Glutamatergic neuron (in vitro differentiated cells): ENCODE measurements around the gene DLG2. TPM values are rescaled to one million over a fixed set of nuclear protein-coding genes. Genes with fewer than 3 reads are reported as not detected.
"Not testable (repeated sequence)": the region's sequence is repeated elsewhere in the genome, so short reads cannot be mapped to it uniquely, and the experiment has no call there.

Source experiments
- DNase-seq: peaks from one replicate; pipeline ENCODE4 v3.0.0; 2022
- H3K27ac Mint-ChIP-seq: one replicate; pipeline ENCODE4 v1.8.0; 2020; ENCODE audit warnings: mild to moderate bottlenecking, mixed read lengths, inconsistent platforms; ENCODE audit not compliant: unreplicated experiment
- H3K27me3 Mint-ChIP-seq: one replicate; pipeline ENCODE4 v1.8.0; 2020; ENCODE audit warnings: mild to moderate bottlenecking, moderate library complexity, mixed read lengths, inconsistent platforms; ENCODE audit not compliant: unreplicated experiment
- H3K36me3 Mint-ChIP-seq: one replicate; pipeline ENCODE4 v1.8.0; 2020; ENCODE audit warnings: mild to moderate bottlenecking, mixed read lengths, inconsistent platforms; ENCODE audit not compliant: unreplicated experiment
- H3K4me1 Mint-ChIP-seq: one replicate; pipeline ENCODE4 v1.8.0; 2020; ENCODE audit warnings: mild to moderate bottlenecking, low read depth, mixed read lengths, inconsistent platforms; ENCODE audit not compliant: unreplicated experiment
- H3K4me3 Mint-ChIP-seq: one replicate; pipeline ENCODE4 v1.8.0; 2020; ENCODE audit warnings: mild to moderate bottlenecking, mixed read lengths, inconsistent platforms; ENCODE audit not compliant: unreplicated experiment
- H3K9me3 Mint-ChIP-seq: one replicate; pipeline ENCODE4 v1.8.0; 2020; ENCODE audit warnings: mild to moderate bottlenecking, moderate library complexity, mixed read lengths, inconsistent platforms; ENCODE audit not compliant: unreplicated experiment
- total RNA-seq: library from RNA; stranded (reverse); fragmentation: NEBNext Ultra II Directional; extraction: Animal tissue kit (Norgen Biotek cat#: 25700); gene quantifications from one replicate; pipeline ENCODE4 v1.2.1, GENCODE V29; 2021; ENCODE audit not compliant: unreplicated experiment
- TF ChIP-seq, protein P1 (sequence below): fragments of 200-600 bp; sonication (generic); IDR thresholded peaks from one replicate; pipeline ENCODE4 v1.5.0; 2021; ENCODE audit not compliant: partially characterized antibody, unreplicated experiment

DLG2 gene
- total RNA-seq, 1 donor from 2014 or later = 2.9 TPM

DNA sequence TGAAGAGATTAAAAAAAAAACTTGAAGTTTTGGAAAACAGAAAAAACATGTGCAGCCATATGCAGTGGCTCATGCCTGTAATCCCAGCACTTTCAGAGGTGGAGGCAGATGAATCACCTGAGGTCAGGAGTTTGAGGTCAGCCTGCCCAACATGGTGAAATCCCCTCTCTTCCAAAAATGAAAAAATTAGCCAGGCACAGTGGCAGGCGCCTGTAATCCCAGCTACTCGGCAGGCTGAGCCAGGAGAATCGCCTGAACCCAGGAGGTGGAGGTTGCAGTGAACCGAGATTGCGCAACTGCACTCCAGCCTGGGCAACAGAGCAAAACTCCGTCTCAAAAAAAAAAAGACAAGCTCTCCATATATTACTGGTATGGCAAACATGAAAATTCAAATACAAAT is 7.6 kb downstream of the DLG2 start:
- no peak overlapping the region for H3K27ac Mint-ChIP-seq
- H3K36me3 Mint-ChIP-seq = no peaks in the 10 kb centered on the region
- no peak for DNase-seq
- H3K4me1 Mint-ChIP-seq = no peaks in the 10 kb centered on the region
- TF ChIP-seq, protein P1, sequence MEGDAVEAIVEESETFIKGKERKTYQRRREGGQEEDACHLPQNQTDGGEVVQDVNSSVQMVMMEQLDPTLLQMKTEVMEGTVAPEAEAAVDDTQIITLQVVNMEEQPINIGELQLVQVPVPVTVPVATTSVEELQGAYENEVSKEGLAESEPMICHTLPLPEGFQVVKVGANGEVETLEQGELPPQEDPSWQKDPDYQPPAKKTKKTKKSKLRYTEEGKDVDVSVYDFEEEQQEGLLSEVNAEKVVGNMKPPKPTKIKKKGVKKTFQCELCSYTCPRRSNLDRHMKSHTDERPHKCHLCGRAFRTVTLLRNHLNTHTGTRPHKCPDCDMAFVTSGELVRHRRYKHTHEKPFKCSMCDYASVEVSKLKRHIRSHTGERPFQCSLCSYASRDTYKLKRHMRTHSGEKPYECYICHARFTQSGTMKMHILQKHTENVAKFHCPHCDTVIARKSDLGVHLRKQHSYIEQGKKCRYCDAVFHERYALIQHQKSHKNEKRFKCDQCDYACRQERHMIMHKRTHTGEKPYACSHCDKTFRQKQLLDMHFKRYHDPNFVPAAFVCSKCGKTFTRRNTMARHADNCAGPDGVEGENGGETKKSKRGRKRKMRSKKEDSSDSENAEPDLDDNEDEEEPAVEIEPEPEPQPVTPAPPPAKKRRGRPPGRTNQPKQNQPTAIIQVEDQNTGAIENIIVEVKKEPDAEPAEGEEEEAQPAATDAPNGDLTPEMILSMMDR = no peak
- H3K9me3 Mint-ChIP-seq = no peaks in the 10 kb centered on the region
- no peak overlapping the region for H3K4me3 Mint-ChIP-seq
- no peaks in the 10 kb centered on the region for H3K27me3 Mint-ChIP-seq

DNA sequence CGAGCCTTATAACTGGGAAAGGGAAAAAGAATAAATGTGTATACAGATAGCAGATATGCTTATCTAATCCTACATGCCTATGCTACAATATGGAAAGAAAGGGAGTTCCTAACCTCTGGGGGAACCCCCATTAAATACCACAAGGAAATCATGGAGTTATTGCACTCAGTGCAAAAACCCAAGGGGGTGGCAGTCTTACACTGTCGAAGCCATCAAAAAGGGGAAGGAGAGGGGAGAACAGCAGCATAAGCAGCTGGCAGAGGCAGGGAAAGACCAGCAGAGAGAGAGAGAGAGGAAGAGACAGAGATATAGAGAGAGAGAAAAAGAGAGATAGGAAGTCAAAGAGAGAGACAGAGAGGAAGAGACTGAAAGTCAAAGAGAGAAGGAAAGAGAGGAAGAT is 15.5 kb downstream of the DLG2 start:
- H3K27ac Mint-ChIP-seq, H3K36me3 Mint-ChIP-seq, H3K4me3 Mint-ChIP-seq, H3K27me3 Mint-ChIP-seq, H3K4me1 Mint-ChIP-seq, H3K9me3 Mint-ChIP-seq, DNase-seq: not testable (repeated sequence)

DNA sequence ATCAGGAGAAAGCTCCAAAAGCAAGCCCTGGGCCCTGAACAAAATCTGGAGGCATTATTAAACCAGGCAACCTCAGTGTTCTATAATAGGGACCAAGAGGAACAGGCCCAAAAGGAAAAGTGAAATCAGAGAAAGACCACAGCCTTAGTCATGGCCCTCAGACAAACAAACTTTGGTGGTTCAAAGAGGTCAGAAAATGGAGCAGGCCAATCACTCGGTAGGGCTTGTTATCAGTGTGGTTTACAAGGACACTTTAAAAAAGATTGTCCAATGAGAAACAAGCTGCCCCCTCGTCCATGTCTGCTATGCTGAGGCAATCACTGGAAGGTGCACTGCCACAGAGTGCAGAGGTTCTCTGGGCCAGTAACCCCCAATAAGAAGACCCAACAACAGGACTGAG is 17.9 kb downstream of the DLG2 start:
- not testable (repeated sequence) for H3K4me1 Mint-ChIP-seq, H3K27ac Mint-ChIP-seq, H3K9me3 Mint-ChIP-seq, DNase-seq, H3K36me3 Mint-ChIP-seq, H3K4me3 Mint-ChIP-seq, H3K27me3 Mint-ChIP-seq

DNA sequence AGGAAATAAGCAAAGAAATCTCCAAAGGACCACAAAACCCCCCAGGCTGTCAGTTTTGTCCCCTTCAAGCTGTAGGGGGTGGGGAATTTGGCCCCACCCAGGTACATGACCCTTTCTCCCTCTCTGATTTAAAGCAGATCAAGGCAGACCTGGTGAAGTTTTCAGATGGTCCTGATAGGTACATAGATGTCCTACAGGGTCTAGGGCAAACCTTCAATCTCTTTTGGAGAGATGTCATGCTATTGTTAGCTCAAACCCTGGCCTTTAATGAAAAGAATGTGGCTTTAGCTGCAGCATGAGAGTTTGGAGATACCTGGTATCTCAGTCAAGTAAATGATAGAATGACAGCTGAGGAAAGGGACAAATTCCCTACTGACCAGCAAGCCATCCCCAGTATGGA is 18.5 kb downstream of the DLG2 start:
- H3K4me1 Mint-ChIP-seq, DNase-seq, H3K36me3 Mint-ChIP-seq, H3K27ac Mint-ChIP-seq, H3K27me3 Mint-ChIP-seq, H3K4me3 Mint-ChIP-seq, H3K9me3 Mint-ChIP-seq: not testable (repeated sequence)

DNA sequence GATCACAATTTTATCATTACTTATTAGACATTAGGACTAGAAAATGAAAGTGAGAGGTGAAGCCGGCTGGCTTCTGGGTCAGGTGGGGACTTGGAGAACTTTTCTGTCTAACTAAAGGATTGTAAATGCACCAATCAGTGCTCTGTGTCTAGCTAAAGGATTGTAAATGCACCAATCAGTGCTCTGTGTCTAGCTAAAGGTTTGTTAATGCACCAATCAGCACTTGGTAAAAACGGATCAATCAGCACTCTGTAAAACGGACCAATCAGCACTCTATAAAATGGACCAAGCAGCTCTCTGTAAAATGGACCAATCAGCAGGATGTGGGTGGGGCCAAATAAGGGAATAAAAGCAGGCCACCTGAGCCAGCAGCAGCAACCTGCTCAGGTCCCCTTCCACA is 20.9 kb downstream of the DLG2 start:
- H3K4me1 Mint-ChIP-seq, H3K9me3 Mint-ChIP-seq, H3K27me3 Mint-ChIP-seq, H3K27ac Mint-ChIP-seq, H3K4me3 Mint-ChIP-seq, DNase-seq, H3K36me3 Mint-ChIP-seq: not testable (repeated sequence)

- TF ChIP-seq, protein P1 = no peak
- no peaks in the 10 kb centered on the region for H3K36me3 Mint-ChIP-seq
- DNase-seq = no peak
- no peak overlapping the region for H3K4me3 Mint-ChIP-seq
- H3K27me3 Mint-ChIP-seq = no peaks in the 10 kb centered on the region
- no peaks in the 10 kb centered on the region for H3K9me3 Mint-ChIP-seq
- H3K27ac Mint-ChIP-seq = no peak overlapping the region
- no peaks in the 10 kb centered on the region for H3K4me1 Mint-ChIP-seq
These were observed 23.9 kb downstream of the DLG2 start for GRCh38 chr11:85603220-85603619.

DNA sequence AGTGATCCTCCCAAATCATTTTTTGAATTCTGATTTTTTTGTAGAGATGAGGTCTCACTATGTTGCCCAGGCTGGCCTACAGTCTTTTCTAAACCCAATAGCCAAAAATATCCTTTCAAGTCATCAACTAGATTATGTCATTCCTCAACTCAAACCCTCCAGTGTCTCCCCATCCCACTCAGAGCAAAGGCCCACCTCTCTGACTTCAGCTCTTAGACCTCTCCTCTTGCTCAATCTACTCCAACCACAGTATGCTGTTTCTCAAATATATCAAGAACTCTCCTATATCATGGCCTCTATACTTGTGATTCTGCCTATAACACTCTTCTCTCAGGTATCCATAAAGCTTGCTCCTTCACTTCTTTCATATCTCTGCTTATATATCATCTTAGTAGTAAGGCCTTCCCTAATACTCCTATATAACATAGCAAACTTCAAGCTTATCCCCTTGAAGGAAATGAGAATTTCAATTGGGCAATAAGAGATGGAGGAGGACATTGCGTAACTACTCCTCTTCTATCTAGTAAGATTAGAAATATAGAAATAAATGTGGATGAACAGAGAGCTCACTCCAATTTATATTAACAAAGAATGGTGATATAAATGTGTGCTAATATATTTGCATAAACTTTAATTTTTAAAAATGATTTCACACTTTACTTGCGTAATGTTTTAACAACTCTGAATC is 24.5 kb downstream of the DLG2 start:
- Mint-ChIP-seq H3K4me1 (no peaks in the 10 kb centered on the region), H3K36me3 (no peaks in the 10 kb centered on the region), H3K4me3 (no peak overlapping the region), H3K27me3 (no peaks in the 10 kb centered on the region), H3K9me3 (no peaks in the 10 kb centered on the region), H3K27ac (no peak overlapping the region)
- no peak for DNase-seq
- TF ChIP-seq, protein P1 = no peak
